Adrenal gland (tissue), 5 donors: Measurements from ENCODE around the gene ATP2C1.

ENCODE experiments used
- POLR2A ChIP-seq, 2 donors: fragments of 450-650 bp; IDR thresholded peaks; one replicate each; pipeline ENCODE4 v1.6.1; 2017; ENCODE audit warnings: antibody characterized with exemption in 2 of 2, mild to moderate bottlenecking in 2 of 2, moderate library complexity in 1 of 2
- TF ChIP-seq, protein P1 (sequence below), 6 experiments: fragments of 450-650 bp in 4 of 6; fragments of 200-600 bp in 2 of 6; sonication (generic) in 1 of 6; IDR thresholded peaks; 1 replicate in 5 of 6; 2 replicates in 1 of 6; pipeline versions ENCODE4 v1.5.1 to v1.8.0; 2016 to 2021; ENCODE audit warnings: antibody characterized with exemption in 6 of 6, mild to moderate bottlenecking in 2 of 6, moderate library complexity in 1 of 6
- donor health status: DM: no; HTN: no; CAD: no.

DNA sequence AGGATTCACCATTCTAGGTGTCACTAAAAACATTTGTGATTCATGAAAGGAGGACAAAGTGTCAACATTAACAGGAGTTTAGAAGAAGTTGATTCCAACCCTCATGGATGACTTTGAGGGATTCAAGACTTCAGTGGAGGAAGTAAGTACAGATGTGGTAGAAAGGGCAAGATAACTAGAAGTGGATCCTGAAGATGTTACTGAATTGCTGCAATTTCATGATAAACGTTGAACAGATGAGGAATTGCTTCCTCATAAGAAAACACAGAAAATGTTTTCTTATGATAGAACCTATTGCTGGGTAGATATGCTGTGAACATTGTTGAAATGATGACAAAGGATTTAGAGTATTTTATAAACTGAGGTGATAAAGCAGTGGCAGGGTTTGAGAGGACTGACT, 23.5 kb upstream of the ATP2C1 start:
- TF ChIP-seq POLR2A (IDR thresholded peaks at IDR 0.05) = no peak
- TF ChIP-seq, protein P1, sequence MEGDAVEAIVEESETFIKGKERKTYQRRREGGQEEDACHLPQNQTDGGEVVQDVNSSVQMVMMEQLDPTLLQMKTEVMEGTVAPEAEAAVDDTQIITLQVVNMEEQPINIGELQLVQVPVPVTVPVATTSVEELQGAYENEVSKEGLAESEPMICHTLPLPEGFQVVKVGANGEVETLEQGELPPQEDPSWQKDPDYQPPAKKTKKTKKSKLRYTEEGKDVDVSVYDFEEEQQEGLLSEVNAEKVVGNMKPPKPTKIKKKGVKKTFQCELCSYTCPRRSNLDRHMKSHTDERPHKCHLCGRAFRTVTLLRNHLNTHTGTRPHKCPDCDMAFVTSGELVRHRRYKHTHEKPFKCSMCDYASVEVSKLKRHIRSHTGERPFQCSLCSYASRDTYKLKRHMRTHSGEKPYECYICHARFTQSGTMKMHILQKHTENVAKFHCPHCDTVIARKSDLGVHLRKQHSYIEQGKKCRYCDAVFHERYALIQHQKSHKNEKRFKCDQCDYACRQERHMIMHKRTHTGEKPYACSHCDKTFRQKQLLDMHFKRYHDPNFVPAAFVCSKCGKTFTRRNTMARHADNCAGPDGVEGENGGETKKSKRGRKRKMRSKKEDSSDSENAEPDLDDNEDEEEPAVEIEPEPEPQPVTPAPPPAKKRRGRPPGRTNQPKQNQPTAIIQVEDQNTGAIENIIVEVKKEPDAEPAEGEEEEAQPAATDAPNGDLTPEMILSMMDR (IDR thresholded peaks at IDR 0.05) = no peak
